Activated gamma-delta T cell (primary cell): ENCODE measurements around the gene DHX16.

Source experiments
- DNase-seq: peaks from one replicate; lab custom pipeline; 2025; lab: John Stamatoyannopoulos, UW

DHX16 gene

DNA sequence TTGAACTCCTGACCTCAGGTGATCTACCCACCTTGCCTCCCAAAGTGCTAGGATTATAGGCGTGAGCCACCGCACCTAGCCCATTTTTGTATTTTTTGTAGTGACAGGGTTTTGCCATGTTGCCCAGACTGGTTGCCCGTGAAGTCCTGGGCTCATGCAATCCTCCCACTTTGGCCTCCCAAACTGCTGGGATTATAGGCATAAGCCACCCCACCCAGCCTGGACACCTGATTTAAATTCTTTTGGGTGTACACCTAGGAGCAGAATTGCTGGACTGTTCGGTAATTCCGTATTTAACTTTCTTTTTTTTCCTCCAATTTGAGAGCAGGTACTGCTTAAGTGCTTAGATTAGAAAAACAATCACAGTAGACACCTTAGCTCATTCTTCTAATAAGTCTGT lies 23.6 kb upstream of the DHX16 start:
- no peak for DNase-seq

DNA sequence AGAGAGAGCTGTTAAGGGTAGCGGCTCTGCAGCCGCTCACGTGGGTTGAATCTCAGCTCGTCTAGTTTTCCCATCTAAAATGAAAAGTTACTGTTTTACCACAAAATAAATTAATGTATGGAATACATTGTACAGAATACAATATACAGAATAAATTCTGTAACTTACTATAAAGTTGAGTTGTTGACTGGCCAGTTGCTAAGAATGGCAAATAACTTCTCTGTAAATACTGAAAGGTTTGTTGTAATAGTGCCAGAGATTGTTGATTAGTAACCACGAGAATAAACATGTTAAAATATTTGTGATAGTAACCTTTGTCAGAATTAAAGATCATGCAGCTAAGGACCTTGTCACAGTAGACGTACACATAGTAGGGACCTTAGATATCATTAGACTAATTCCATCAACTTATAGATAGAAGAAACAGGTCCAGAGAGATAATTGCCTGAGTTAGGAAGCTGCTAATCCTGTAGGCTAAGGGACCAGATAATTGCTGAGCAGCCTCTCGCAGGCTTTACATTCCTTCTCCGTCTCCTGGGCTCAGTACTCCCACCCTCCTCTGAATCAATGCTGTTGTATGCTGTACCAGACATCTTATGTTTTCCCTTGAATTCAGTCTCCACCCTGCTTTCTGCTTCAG lies 18.5 kb upstream of the DHX16 start:
- no peak for DNase-seq

- peak; percentile 54 for DNase-seq
Measured at GRCh38 chr6:30690403-30691207, 17.8 kb upstream of the DHX16 start, which contains the start of gene NRM. TSS of gene NRM (minus strand) at chr6:30690984. CDS start at chr6:30690974, 10 bp downstream.

DNA sequence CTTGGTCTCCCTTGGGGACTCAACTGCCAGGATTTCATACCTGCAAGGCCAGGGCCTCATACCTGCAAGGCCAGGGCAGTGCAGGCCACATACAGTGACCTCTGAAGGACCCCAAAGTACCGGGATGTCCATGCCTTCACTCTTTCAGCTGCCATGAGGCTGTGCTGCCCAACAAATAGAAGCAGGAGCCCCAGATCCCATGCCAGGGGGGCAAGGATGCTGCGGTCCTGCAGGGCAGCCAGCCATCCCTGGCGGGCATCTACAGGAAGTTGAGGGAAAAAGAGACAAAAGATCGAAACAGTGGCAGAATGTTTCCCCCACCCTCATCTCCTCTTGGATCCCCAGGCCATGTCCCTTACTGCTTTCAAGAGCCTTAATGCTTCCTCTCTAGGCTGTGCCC lies 17.2 kb upstream of the DHX16 start:
- no peak for DNase-seq

- DNase-seq: no peak
Measured at GRCh38 chr6:30689022-30689865, 16.4 kb upstream of the DHX16 start.

GRCh38 chr6:30688569-30688968 lies 15.8 kb upstream of the DHX16 start:
- DNase-seq: no peak

DNA sequence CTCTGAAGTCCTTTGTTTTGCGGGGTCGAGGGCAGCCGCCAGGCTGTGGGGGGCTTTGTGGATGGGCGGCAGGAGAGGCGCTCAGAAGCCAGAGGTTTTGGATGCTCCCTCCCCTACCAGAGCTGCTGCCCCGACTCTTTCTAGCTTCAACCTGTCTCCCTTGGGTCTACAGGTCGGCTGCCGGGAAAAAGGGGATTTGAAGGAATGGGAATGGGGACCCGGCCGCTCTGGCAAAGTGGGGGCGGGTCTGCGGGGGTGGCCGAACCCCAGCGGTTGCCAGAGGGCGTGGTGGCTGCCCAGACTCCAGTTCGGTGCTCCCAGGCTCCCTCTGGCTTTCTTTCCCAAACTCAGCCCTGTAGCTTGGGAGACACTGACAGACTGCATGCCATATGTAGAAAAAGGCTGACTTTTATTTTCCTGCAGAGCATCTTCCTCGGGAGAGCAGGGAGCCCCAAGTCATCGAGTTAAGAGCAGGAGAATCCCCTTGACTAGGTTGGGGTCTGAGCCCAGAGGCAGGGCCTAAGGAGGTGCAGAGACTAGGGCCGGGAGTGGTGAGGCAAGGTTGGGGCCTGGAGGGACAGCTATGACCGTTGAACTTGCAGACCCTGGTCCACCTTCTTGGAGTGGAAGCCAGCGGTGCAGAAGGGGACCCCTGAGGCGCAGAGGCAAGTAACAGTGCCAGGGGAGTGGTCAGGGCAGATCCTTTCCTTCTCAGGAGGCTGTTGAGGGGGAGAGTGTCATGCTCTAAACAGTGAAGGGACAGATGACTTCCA lies 15.0 kb upstream of the DHX16 start:
- no peak for DNase-seq

- DNase-seq: peak; percentile 63
Measured at GRCh38 chr6:30686908-30687658, 14.3 kb upstream of the DHX16 start.

DNA sequence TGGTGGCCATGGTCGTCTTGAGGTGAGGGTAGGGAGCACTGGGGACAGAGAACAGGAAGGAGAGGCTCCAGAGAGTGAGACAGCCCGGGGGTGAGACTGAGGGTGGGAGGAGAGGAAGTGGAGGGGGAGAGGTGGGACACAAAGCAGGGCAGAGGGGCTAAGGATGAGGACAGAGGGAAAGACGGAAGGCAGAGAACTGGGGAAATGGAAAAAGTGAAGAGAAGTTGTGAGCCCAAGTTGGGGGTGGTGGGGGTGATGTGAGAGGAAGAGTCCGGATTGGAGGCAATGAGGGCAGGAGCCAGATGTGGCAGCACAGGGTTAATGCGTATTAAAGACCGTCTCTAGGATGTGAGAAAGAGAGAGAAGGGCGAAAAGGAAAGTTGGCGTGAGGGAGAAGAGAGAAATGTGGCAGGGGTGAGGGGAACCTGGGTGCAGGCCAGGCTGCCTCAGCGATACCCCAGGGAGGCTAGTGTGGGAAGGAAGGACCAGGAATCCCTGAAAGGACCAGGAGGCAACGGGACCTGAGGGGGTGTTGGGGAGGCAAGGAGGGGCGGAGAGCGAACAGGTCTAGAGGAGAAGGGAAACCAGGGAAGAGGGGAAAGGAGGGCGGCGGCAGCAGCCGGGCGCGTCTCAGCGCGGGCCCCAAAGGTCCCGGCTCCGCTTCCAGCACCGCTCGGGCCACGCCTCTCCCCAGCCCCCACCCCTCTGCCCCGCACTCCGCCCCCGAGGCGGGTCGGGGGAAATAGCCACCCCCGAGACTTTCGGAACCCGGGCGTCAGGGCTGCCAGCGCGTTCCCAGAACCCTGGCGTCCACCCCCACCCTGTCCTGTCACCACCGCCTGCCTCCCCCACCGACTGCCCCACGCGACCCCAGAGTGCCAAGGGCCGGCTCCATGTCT lies 13.5 kb upstream of the DHX16 start, which contains the start of gene PPP1R18:
Gene PPP1R18 (minus strand): TSS at position 637 of the 899 bp plus-strand sequence. CDS start 627 bp downstream, at position 10.
- DNase-seq: peak; percentile 69

DNA sequence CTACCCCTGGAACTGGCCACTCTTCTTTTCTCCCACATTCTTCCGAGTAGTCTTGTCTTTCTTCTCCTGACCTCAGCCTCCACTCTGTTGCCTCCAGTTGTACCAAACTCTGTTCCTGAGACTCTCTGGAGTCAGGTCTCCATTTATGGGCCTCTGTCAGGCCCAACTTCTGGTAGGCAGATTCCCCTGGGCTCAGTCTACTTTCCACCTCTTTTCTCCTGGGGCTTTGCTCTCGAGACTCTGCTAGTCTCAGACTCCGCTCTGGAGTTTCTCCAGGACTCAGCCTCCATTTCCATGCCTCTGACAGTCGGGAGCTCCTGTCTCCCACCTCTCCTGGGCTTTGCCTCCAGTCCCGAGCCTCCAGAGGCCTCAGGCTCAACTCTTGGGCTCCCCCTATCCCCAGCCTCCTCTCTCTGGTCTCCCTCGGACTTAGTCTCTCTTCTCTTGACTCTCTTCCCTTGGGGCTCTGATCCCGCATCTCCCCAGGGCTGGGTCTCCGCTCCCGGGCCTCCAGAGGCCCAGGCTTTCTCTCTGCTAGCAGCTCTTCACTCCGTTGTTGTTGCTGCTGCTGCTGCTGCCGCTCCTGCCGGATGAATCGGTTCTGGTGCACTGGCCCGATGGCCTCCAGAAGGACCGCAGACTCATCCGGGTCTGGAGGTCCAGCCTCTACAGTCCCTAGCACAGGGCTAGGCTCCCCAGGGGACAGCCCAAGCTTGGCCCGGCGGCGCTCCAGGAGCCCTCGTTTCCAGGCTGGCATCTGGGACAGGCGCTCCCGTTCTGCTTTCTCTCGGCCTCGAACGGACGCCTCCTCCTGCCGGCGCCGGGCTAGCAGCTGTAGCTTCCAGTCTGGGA lies 12.6 kb upstream of the DHX16 start:
- DNase-seq: no peak

DNA sequence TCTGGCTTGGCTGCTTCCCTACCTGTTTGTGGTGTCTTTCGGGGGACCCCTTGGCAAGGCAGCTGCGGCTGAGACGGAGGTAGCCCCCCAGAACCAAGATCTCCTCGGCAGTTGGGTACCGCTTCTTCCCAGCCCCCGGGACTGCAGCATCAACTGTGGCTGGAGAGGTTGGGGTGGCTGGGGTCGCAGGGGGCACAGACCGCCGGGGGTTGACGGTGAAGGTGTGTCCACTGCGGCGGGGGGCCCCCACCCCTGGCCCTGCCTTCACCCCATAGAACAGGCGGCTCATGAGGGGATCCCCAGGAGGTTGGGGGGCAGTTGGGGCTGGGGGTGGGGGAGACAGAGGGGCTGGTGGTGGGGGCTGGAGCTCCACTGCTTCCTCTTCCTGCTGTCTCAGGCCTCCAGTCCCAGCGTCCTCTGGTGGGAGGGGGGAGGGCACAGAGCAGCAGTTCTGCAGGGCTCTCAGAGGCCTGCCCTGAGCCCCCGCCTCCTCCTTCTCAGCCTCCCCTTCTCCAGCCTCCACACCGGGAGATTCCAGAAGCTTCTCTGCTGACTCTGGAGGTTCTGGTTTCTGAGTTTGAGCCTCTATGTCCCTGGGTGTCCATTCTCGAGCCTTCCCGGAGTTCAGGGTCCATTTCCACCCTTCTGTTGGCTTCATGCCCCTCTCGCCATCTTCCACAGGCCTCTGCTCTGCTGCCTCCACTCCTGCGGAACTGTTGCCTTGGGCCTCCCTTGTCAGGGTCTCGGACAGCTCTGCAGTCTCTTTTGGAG lies 11.8 kb upstream of the DHX16 start:
- DNase-seq: no peak

DNA sequence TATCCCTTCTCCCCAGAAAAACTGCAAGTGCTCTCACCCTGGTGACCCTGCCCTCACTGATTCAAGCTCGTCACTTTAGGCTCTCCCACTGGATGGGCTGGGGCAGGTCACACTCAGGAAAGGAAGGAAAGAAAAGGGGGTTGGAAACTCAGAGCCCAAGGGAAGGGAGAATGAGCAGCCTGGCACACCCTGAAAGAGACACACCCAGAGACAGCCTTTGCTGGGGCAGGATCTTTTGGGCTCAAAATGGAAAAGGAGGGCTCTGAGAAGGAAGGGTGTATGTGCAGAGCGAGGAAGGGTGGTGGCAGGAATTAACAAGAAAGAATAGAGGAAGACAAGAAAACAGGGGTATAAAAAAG lies 11.2 kb upstream of the DHX16 start:
- DNase-seq: no peak

DNA sequence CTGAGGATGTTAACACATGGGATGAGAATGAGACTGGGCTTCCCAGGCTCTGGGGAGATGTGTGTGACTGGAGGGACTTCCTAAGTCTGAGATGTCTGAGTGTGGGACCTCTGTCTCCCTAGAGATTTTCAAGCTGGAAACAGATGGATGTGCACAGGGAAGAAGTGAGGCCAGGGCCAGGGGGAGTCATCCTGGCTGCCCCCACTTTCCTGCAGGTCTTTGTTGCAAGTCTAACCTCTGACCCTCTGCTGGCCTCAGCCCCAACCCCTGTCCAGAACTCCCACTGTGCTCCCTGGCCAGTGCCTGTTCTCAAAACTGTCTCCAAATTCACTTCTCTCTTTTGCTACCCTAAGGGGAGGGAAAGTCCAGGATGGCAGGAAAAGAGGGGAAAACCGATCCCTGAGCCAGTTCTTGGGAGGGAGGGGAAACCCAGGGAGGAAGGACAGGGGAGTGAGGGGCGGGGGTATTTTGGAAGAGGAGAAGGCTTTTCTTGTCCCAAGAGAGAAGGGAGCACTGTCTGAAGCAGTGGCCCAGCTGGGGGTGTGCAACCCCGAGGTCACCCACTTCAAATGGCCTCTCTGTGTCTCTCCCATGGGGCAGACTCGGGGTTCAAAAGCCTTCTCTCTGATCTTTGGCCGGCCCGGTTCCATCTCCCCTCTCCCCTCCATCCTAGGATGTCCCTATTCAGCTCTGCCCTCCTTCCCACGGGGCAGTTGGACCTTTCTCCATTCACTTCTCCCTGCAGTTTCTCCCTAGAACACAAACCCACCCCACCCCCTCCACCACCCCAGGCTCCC lies 10.6 kb upstream of the DHX16 start:
- no peak for DNase-seq

GRCh38 chr6:30682143-30683117 lies 9.6 kb upstream of the DHX16 start:
- DNase-seq: peak; percentile 84

GRCh38 chr6:30681766-30682142 lies 8.9 kb upstream of the DHX16 start:
- DNase-seq: no peak
